SK-N-MC (cell line): ENCODE data around the gene YJU2.

Experiments
- EZH2 ChIP-seq: fragments of 200-600 bp; sonication (generic); IDR thresholded peaks from one replicate; pipeline ENCODE4 v1.6.1; 2017; ENCODE audit warnings: antibody characterized with exemption
- POLR2AphosphoS5 ChIP-seq: IDR thresholded peaks from 2 replicates; pipeline ENCODE4 v1.6.1; 2012; ENCODE audit warnings: mild to moderate bottlenecking, low read depth, low read length, borderline replicate concordance

GRCh38 chr19:4208385-4209094, 38.3 kb upstream of the YJU2 start:
- TF ChIP-seq EZH2 = no peak
- no peak for TF ChIP-seq POLR2AphosphoS5
